WTC11 (cell line): ENCODE results near the gene CRK. TPM values are rescaled to one million over a fixed set of nuclear protein-coding genes. Genes with fewer than 3 reads are reported as not detected.

ENCODE experiments used
- ATAC-seq: fragments of 200-7000 bp; cut with Tn5 transposase; 2 replicates; pipeline ENCODE4 v1.10.0; 2021; ENCODE audit warnings: mild to moderate bottlenecking, moderate library complexity
- CTCF ChIA-PET: fragments of 300-600 bp; sonication (Branson Sonifier 250); formaldehyde crosslinking; loops from one replicate; lab custom pipeline; 2021; ENCODE audit warnings: antibody characterized with exemption; lab: Charles Lee
- POLR2A ChIA-PET: fragments of 350-600 bp; sonication (Branson Sonifier 250); formaldehyde crosslinking; loops from one replicate; lab custom pipeline; 2021; ENCODE audit warnings: antibody characterized with exemption; lab: Charles Lee
- DNase-seq: peaks from one replicate; pipeline ENCODE4 v3.0.0; 2021; ENCODE audit warnings: low spot score
- H3K27ac Mint-ChIP-seq: 2 replicates; pipeline ENCODE4 v1.8.0; 2021; ENCODE audit warnings: mixed read lengths
- H3K27me3 Mint-ChIP-seq: 2 replicates; pipeline ENCODE4 v1.8.0; 2021; ENCODE audit warnings: low read depth, mild to moderate bottlenecking, moderate library complexity, mixed read lengths
- H3K36me3 Mint-ChIP-seq: 2 replicates; pipeline ENCODE4 v1.8.0; 2021; ENCODE audit warnings: mixed read lengths
- H3K4me1 Mint-ChIP-seq: 2 replicates; pipeline ENCODE4 v1.8.0; 2022; ENCODE audit warnings: mixed read lengths
- H3K4me3 Mint-ChIP-seq: 2 replicates; pipeline ENCODE4 v1.8.0; 2021; ENCODE audit warnings: mild to moderate bottlenecking, moderate library complexity, mixed read lengths
- H3K9me3 Mint-ChIP-seq: 2 replicates; pipeline ENCODE4 v1.8.0; 2021; ENCODE audit warnings: mixed read lengths
- ATF2 ChIP-seq: sonication (generic); formaldehyde crosslinking; IDR thresholded peaks from 2 replicates; pipeline ENCODE4 v1.8.1; 2022; ENCODE audit warnings: low read depth, missing genetic modification reagents, borderline replicate concordance
- CBFB ChIP-seq: sonication (generic); formaldehyde crosslinking; IDR thresholded peaks from 2 replicates; pipeline ENCODE4 v1.8.1; 2022; ENCODE audit warnings: mild to moderate bottlenecking, low read depth, missing genetic modification reagents
- ETV6 ChIP-seq: sonication (generic); formaldehyde crosslinking; IDR thresholded peaks from 2 replicates; pipeline ENCODE4 v1.8.1; 2022; ENCODE audit warnings: mild to moderate bottlenecking, missing genetic modification reagents
- GRHL2 ChIP-seq: fragments of 250-450 bp; sonication (Bioruptor Pico); IDR thresholded peaks from 2 replicates; pipeline ENCODE4 v1.8.0; 2022; ENCODE audit warnings: mild to moderate bottlenecking, moderate library complexity; ENCODE audit not compliant: insufficient replicate concordance, severe bottlenecking
- IRF2 ChIP-seq: sonication (generic); formaldehyde crosslinking; IDR thresholded peaks from 2 replicates; pipeline ENCODE4 v1.8.0; 2022; ENCODE audit warnings: low read depth, missing genetic modification reagents, borderline replicate concordance
- NFE2L1 ChIP-seq: sonication (generic); formaldehyde crosslinking; IDR thresholded peaks from 2 replicates; pipeline ENCODE4 v1.8.1; 2023; ENCODE audit warnings: missing genetic modification reagents
- SP1 ChIP-seq: sonication (generic); formaldehyde crosslinking; conservative IDR thresholded peaks from 2 replicates; pipeline ENCODE4 v1.8.1; 2022; ENCODE audit warnings: missing genetic modification reagents
- ZBTB21 ChIP-seq: sonication (generic); formaldehyde crosslinking; IDR thresholded peaks from 2 replicates; pipeline ENCODE4 v1.8.1; 2023; ENCODE audit warnings: mild to moderate bottlenecking, missing genetic modification reagents, borderline replicate concordance
- ZNF121 ChIP-seq: sonication (generic); formaldehyde crosslinking; IDR thresholded peaks from 2 replicates; pipeline ENCODE4 v1.8.0; 2023; ENCODE audit warnings: missing genetic modification reagents
- ZNF317 ChIP-seq: sonication (generic); formaldehyde crosslinking; IDR thresholded peaks from 2 replicates; pipeline ENCODE4 v1.8.1; 2023; ENCODE audit warnings: low read depth, mild to moderate bottlenecking, moderate library complexity, missing genetic modification reagents, borderline replicate concordance
- ZNF396 ChIP-seq: fragments of 250-450 bp; sonication (Bioruptor Pico); IDR thresholded peaks from 2 replicates; pipeline ENCODE4 v1.8.0; 2021; ENCODE audit warnings: mild to moderate bottlenecking, moderate library complexity, borderline replicate concordance
- total RNA-seq: library from RNA; stranded (reverse); gene quantifications from 3 replicates; pipeline ENCODE4 v1.2.3, GENCODE V29; 2021
- TF ChIP-seq, protein P1 (sequence below): sonication (generic); formaldehyde crosslinking; IDR thresholded peaks from 2 replicates; pipeline ENCODE4 v1.8.0; 2022; ENCODE audit warnings: missing genetic modification reagents
- TF ChIP-seq, protein P2 (sequence below): fragments of 250-450 bp; sonication (Bioruptor Pico); IDR thresholded peaks from 2 replicates; pipeline ENCODE4 v2.1.2; 2022; ENCODE audit warnings: mild to moderate bottlenecking, moderate library complexity
- TF ChIP-seq, protein P3 (sequence below): sonication (generic); formaldehyde crosslinking; conservative IDR thresholded peaks from 2 replicates; pipeline ENCODE4 v1.8.1; 2023; ENCODE audit warnings: mild to moderate bottlenecking, low read depth, missing genetic modification reagents, moderate library complexity
- TF ChIP-seq, protein P4 (sequence below): fragments of 250-450 bp; sonication (Bioruptor Pico); IDR thresholded peaks from 2 replicates; pipeline ENCODE4 v1.8.0; 2021; ENCODE audit warnings: mild to moderate bottlenecking

CRK gene
- total RNA-seq, 1 experiment from 2014 or later = 45.2 TPM

DNA sequence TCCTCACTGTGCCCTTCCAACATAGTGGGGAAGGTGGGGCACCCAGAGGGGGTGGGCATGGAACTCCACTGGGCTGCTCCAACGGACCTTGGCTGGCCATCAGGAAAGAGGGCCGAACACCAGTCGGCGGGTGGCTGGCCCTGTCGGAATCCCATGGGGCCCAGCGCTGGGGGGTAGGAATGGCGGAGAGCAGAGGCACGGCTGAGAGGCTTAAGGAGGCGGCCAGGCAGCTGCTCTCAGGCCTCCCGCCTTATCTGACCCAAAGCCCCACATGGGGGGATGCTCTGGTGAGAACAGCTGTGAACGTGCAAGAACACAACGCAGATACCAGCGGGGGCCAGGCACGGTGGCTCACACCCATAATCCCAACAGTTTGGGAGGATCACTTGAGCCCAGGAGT is 40.8 kb upstream of the CRK start (continued):
- TF ChIP-seq, protein P1, sequence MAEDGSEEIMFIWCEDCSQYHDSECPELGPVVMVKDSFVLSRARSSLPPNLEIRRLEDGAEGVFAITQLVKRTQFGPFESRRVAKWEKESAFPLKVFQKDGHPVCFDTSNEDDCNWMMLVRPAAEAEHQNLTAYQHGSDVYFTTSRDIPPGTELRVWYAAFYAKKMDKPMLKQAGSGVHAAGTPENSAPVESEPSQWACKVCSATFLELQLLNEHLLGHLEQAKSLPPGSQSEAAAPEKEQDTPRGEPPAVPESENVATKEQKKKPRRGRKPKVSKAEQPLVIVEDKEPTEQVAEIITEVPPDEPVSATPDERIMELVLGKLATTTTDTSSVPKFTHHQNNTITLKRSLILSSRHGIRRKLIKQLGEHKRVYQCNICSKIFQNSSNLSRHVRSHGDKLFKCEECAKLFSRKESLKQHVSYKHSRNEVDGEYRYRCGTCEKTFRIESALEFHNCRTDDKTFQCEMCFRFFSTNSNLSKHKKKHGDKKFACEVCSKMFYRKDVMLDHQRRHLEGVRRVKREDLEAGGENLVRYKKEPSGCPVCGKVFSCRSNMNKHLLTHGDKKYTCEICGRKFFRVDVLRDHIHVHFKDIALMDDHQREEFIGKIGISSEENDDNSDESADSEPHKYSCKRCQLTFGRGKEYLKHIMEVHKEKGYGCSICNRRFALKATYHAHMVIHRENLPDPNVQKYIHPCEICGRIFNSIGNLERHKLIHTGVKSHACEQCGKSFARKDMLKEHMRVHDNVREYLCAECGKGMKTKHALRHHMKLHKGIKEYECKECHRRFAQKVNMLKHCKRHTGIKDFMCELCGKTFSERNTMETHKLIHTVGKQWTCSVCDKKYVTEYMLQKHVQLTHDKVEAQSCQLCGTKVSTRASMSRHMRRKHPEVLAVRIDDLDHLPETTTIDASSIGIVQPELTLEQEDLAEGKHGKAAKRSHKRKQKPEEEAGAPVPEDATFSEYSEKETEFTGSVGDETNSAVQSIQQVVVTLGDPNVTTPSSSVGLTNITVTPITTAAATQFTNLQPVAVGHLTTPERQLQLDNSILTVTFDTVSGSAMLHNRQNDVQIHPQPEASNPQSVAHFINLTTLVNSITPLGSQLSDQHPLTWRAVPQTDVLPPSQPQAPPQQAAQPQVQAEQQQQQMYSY (CRISPR knock-in tag) = no peak
- TF ChIP-seq NFE2L1 = no peak
- TF ChIP-seq ETV6 = no peak
- TF ChIP-seq, all 79 proteins: peak for 0

- DNase-seq (no peak), ATAC-seq (no peak)
- peaks cover 3% of the 10 kb centered on the region; the same call in 1 of the 2 replicates for H3K27me3 Mint-ChIP-seq
- H3K4me3 Mint-ChIP-seq = no peak overlapping the region
- H3K9me3 Mint-ChIP-seq = no peaks in the 10 kb centered on the region
- CTCF ChIA-PET = interaction anchor here (1.0 to 1.8 kb wide), 4 partner anchors 20 to 163 kb away, joined by 3 to 7 read pairs (median 4); partner anchors contain the start of gene INPP5K
- peaks cover 10% of the 10 kb centered on the region for H3K4me1 Mint-ChIP-seq
- H3K27ac Mint-ChIP-seq = no peak overlapping the region
- POLR2A ChIA-PET = no interaction called here
- no peak for TF ChIP-seq ATF2 (CRISPR knock-in tag)
- TF ChIP-seq, protein P2, sequence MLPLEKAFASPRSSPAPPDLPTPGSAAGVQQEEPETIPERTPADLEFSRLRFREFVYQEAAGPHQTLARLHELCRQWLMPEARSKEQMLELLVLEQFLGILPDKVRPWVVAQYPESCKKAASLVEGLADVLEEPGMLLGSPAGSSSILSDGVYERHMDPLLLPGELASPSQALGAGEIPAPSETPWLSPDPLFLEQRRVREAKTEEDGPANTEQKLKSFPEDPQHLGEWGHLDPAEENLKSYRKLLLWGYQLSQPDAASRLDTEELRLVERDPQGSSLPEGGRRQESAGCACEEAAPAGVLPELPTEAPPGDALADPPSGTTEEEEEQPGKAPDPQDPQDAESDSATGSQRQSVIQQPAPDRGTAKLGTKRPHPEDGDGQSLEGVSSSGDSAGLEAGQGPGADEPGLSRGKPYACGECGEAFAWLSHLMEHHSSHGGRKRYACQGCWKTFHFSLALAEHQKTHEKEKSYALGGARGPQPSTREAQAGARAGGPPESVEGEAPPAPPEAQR (CRISPR knock-in tag) = no peak
- TF ChIP-seq GRHL2 (CRISPR knock-in tag) = no peak
- TF ChIP-seq ZBTB21 (CRISPR knock-in tag) = no peak
- TF ChIP-seq, protein P3, sequence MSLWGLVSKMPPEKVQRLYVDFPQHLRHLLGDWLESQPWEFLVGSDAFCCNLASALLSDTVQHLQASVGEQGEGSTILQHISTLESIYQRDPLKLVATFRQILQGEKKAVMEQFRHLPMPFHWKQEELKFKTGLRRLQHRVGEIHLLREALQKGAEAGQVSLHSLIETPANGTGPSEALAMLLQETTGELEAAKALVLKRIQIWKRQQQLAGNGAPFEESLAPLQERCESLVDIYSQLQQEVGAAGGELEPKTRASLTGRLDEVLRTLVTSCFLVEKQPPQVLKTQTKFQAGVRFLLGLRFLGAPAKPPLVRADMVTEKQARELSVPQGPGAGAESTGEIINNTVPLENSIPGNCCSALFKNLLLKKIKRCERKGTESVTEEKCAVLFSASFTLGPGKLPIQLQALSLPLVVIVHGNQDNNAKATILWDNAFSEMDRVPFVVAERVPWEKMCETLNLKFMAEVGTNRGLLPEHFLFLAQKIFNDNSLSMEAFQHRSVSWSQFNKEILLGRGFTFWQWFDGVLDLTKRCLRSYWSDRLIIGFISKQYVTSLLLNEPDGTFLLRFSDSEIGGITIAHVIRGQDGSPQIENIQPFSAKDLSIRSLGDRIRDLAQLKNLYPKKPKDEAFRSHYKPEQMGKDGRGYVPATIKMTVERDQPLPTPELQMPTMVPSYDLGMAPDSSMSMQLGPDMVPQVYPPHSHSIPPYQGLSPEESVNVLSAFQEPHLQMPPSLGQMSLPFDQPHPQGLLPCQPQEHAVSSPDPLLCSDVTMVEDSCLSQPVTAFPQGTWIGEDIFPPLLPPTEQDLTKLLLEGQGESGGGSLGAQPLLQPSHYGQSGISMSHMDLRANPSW (CRISPR knock-in tag) = no peak
- no peak for TF ChIP-seq ZNF396 (CRISPR knock-in tag)
- no peak for TF ChIP-seq CBFB (CRISPR knock-in tag)
- TF ChIP-seq ZNF317 (CRISPR knock-in tag) = no peak
- TF ChIP-seq SP1 (CRISPR knock-in tag) = no peak
- H3K36me3 Mint-ChIP-seq = no peaks in the 10 kb centered on the region
Measured at GRCh38 chr17:1495265-1495989, 39.4 kb upstream of the CRK start.

DNA sequence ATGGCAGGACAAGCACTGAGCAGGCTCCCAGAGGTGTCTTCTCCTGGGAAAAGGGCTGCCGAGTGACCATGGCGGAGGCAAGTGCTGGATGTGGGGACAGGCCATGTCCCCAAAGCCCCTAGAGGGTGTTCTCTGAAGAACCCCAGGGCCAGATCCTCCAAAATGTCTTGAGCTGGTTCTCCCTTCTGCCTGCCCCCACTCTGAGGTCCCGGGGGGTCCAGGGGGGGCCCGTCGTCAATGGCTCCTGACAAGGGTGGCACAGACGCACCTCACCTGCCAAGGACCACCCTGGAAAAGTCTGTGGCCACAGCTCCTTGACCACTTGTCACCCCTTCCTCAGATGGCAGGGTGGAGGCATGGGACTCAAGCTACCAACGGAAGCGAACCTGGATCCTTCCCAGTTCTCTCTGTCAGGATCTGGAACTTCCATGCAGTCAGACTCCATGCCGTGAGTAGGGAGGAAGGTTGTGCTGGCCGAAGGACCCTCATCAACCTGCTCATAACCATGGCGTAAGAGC is 38.8 kb upstream of the CRK start:
- H3K27ac Mint-ChIP-seq = no peak overlapping the region
- H3K27me3 Mint-ChIP-seq = peaks cover 3% of the 10 kb centered on the region; the same call in 1 of the 2 replicates
- TF ChIP-seq, protein P4, sequence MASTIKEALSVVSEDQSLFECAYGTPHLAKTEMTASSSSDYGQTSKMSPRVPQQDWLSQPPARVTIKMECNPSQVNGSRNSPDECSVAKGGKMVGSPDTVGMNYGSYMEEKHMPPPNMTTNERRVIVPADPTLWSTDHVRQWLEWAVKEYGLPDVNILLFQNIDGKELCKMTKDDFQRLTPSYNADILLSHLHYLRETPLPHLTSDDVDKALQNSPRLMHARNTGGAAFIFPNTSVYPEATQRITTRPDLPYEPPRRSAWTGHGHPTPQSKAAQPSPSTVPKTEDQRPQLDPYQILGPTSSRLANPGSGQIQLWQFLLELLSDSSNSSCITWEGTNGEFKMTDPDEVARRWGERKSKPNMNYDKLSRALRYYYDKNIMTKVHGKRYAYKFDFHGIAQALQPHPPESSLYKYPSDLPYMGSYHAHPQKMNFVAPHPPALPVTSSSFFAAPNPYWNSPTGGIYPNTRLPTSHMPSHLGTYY (CRISPR knock-in tag) = no peak
- TF ChIP-seq ZNF121 = no peak
- no peak for TF ChIP-seq IRF2
- H3K4me3 Mint-ChIP-seq = no peak overlapping the region
- no peak for ATAC-seq
- peaks cover 12% of the 10 kb centered on the region for H3K4me1 Mint-ChIP-seq
- no peak for DNase-seq
- ChIA-PET POLR2A (no interaction called here), CTCF (interaction anchor here (1.3 to 1.8 kb wide), 2 partner anchors 21 to 162 kb away, joined by 3 to 7 read pairs; partner anchors contain the start of gene INPP5K)
- no peaks in the 10 kb centered on the region for H3K9me3 Mint-ChIP-seq
- no peaks in the 10 kb centered on the region for H3K36me3 Mint-ChIP-seq
